ENCODE results near the gene KLHL3.

DNA sequence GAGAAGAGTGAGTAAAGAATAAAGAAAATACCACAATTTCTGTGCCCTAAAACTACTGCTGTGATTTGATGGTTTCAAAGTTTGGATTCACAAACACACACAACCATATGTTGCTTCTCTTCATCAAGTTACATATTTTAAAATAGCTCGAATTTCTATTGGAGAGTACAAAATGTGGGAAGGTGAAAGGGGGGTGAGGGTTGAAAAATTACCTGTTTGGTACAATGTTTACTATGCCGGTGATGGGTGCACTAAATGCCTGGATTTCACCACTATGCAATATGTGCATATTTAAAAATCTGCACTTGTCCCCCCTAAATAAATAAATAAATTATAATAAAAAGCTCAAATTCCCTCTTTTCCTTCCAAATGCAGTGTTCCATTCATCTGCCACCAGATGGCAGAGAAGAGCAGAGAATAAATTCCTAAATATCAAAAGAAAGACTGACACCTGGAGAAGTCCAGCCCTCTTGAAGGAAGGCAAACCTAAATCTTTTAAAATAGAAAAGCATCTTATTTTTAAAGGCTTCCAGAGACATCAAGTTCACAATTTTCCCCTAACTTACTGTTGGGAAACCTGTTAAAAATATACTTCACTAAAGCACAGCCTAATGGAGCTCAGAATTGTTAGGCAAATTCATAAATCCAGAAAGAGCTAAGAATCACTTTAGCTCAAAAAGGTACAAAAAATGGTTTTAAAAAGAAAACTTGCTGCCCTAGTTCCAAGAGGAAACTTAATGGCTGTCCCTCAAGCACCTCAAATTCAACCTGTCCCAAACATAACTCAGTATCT, 43.1 kb upstream of the KLHL3 start:
- TF ChIP-seq, protein P1, sequence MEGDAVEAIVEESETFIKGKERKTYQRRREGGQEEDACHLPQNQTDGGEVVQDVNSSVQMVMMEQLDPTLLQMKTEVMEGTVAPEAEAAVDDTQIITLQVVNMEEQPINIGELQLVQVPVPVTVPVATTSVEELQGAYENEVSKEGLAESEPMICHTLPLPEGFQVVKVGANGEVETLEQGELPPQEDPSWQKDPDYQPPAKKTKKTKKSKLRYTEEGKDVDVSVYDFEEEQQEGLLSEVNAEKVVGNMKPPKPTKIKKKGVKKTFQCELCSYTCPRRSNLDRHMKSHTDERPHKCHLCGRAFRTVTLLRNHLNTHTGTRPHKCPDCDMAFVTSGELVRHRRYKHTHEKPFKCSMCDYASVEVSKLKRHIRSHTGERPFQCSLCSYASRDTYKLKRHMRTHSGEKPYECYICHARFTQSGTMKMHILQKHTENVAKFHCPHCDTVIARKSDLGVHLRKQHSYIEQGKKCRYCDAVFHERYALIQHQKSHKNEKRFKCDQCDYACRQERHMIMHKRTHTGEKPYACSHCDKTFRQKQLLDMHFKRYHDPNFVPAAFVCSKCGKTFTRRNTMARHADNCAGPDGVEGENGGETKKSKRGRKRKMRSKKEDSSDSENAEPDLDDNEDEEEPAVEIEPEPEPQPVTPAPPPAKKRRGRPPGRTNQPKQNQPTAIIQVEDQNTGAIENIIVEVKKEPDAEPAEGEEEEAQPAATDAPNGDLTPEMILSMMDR (IDR thresholded peaks at IDR 0.05), result peak; percentile 64 to 85 (median 74)
- no peak for TF ChIP-seq POLR2A (IDR thresholded peaks at IDR 0.05)
